ENCODE results near the gene ELF2.
"Not testable (repeated sequence)": the region's sequence is repeated elsewhere in the genome, so short reads cannot be mapped to it uniquely, and the experiment has no call there.

Gene ELF2

DNA sequence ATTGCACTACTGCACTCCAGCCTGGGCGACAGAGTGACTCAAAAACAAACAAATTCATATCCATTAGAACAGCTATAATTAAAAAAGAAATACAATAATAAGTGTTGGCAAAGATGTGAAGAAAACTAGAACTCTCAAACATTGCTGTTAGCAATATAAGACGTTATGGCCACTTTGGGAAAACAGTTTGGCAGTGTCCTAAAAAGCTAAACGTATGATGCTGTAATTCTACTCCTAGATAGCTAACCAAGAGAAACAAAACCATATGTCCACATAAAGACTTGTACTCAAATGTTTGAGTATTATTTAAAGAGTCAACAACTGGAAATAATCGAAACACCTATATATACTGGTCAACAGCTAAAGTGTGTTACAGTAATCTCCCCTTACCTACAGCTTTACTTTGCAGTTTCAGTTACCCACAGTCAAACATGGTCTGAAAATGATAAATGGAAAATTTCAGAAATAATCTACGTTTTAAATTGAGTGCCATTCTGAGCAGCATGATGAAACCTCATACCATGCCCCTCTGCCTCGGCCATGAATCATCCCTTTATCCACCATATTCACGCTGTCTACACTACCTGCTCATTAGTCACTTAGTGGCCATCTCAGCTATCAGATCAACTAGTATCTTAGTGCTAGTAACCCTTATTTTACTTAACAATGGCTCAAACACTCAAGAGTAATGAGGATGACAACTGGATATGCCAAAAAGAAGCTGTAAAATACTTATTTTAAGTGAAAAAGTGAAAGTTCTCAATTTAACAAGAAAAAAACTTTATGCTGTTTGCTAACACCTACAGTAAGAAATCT lies 4.9 kb downstream of the ELF2 start:
- DNase-seq (ENCODE audit: low read depth) = no peak
- in situ Hi-C loops (cut with HindIII; ENCODE audit: low sequenced_read_pairs) = no loop called here
- no peak overlapping the region for H3K4me3 ChIP-seq (ENCODE audit: low read depth, low read length)
- TF ChIP-seq, protein P1, sequence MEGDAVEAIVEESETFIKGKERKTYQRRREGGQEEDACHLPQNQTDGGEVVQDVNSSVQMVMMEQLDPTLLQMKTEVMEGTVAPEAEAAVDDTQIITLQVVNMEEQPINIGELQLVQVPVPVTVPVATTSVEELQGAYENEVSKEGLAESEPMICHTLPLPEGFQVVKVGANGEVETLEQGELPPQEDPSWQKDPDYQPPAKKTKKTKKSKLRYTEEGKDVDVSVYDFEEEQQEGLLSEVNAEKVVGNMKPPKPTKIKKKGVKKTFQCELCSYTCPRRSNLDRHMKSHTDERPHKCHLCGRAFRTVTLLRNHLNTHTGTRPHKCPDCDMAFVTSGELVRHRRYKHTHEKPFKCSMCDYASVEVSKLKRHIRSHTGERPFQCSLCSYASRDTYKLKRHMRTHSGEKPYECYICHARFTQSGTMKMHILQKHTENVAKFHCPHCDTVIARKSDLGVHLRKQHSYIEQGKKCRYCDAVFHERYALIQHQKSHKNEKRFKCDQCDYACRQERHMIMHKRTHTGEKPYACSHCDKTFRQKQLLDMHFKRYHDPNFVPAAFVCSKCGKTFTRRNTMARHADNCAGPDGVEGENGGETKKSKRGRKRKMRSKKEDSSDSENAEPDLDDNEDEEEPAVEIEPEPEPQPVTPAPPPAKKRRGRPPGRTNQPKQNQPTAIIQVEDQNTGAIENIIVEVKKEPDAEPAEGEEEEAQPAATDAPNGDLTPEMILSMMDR (IDR thresholded peaks at IDR 0.05; ENCODE audit: low read depth, low read length, missing control alignments) = no peak

DNA sequence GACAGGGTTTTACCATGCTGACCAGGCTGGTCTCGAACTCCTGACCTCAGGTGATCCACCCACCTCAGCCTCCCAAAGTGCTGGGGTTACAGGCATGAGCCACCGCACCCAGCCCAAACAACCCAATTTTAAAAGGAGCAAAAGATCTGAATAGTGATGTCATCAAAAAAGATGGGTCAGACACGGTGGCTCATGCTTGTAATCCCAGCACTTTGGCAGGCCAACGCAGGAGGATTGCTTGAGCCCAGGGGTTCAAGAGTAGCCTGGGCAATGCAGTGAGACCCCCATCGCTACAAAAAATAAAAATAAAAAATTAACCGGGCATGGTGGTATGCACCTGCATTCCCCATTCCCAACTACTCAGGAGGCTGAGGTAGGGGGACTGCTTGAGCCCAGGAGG lies 6.1 kb downstream of the ELF2 start:
- in situ Hi-C loops (cut with HindIII; ENCODE audit: low sequenced_read_pairs) = no loop called here
- no peak for DNase-seq (ENCODE audit: low read depth)
- no peak overlapping the region for H3K4me3 ChIP-seq (ENCODE audit: low read depth, low read length)
- TF ChIP-seq, protein P1 (IDR thresholded peaks at IDR 0.05; ENCODE audit: low read depth, low read length, missing control alignments) = no peak

DNA sequence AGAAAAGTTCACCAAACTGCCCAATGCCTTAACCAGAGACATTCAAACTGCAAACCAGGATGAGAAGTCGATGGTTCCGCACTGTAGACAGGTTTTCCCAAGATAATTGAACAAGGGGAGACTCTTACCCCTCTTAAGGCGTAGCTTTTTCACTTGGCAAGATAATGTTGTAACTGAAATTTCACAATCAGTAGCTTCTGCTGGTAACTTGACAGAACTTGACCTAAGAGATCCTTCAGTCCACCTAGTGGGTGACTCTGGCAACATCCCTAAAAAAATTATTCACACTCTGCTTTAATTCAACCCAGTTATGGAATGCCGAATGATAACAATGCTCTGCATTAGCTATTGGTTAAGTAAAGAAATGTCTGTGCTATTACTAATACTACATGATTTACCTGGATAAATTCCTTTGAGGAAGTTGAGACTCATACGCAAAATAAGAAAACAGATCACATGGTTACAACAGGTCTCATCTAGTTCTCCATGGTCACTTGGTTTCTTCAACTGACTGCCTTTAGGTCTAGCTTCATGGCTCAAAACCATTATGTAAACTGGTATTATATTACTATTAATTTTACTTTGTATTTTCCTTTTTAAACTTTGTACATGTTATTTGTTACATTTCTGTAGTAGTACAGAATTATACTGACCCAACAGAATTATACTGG lies 9.1 kb downstream of the ELF2 start:
- in situ Hi-C loops (cut with HindIII; ENCODE audit: low sequenced_read_pairs) = no loop called here
- DNase-seq (ENCODE audit: low read depth) = no peak
- TF ChIP-seq, protein P1 (IDR thresholded peaks at IDR 0.05; ENCODE audit: low read depth, low read length, missing control alignments) = peak; percentile 52
- no peak overlapping the region for H3K4me3 ChIP-seq (ENCODE audit: low read depth, low read length)

DNA sequence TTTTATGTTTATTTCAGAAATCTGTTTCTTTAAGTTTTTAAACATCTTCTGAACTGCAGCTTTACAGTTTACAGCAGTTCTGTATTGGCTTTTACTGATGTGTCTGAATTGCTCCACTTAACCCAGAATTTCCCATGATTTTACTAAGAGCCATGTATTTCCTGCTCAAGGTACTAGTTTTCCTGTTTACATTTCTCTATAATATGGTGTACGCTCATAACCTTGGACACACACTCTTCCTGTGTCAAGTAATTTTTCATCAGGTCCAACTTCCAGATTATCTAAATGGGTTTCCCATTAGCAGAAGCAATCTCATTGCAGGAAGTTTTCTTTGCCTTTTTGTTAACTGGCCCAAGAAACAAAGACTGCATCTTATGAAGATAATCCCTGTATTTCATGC lies 12.3 kb downstream of the ELF2 start:
- no peak overlapping the region for H3K4me3 ChIP-seq (ENCODE audit: low read depth, low read length)
- TF ChIP-seq, protein P1 (IDR thresholded peaks at IDR 0.05; ENCODE audit: low read depth, low read length, missing control alignments) = no peak
- in situ Hi-C loops (cut with HindIII; ENCODE audit: low sequenced_read_pairs) = no loop called here
- DNase-seq (ENCODE audit: low read depth) = no peak

DNA sequence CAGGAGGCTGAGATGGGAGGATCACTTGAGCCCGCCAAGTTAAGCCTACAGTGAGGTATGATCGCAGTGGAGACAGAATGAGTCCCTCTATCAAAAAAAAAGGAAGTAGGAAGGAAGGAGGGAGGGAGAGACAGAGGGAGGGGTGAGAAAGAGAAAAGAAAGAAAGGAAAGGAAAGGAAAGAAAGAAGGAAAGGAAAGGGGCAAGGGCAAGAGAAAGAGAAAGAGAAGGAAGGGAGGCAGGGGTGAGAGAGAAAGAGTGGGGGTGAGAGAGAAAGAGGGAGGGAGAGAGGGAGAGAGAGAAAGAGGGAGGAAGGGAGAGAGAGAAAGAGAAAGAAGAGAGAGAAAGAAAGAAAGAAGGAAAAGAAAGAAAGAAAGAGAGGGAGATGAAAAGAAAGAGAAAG lies 13.2 kb downstream of the ELF2 start:
- TF ChIP-seq, protein P1 (IDR thresholded peaks at IDR 0.05; ENCODE audit: low read depth, low read length, missing control alignments) = no peak
- in situ Hi-C loops (cut with HindIII; ENCODE audit: low sequenced_read_pairs) = no loop called here
- no peak for DNase-seq (ENCODE audit: low read depth)
- no peak overlapping the region for H3K4me3 ChIP-seq (ENCODE audit: low read depth, low read length)

DNA sequence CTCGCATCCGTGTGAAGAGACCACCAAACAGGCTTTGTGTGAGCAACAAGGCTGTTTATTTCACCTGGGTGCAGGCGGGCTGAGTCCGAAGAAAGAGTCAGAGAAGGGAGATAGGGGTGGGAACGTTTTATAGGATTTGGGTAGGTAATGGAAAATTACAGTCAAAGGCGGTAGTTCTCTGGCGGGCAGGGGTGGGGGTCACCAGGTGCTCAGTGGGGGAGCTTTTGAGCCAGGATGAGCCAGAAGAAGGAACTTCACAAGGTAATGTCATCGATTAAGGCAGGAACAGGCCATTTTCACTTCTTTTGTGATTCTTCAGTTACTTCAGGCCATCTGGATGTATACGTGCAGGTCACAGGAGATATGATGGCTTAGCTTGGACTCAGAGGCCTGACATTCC lies 19.0 kb downstream of the ELF2 start:
- DNase-seq (ENCODE audit: low read depth); H3K4me3 ChIP-seq (ENCODE audit: low read depth, low read length); in situ Hi-C loops (cut with HindIII; ENCODE audit: low sequenced_read_pairs): not testable (repeated sequence)

DNA sequence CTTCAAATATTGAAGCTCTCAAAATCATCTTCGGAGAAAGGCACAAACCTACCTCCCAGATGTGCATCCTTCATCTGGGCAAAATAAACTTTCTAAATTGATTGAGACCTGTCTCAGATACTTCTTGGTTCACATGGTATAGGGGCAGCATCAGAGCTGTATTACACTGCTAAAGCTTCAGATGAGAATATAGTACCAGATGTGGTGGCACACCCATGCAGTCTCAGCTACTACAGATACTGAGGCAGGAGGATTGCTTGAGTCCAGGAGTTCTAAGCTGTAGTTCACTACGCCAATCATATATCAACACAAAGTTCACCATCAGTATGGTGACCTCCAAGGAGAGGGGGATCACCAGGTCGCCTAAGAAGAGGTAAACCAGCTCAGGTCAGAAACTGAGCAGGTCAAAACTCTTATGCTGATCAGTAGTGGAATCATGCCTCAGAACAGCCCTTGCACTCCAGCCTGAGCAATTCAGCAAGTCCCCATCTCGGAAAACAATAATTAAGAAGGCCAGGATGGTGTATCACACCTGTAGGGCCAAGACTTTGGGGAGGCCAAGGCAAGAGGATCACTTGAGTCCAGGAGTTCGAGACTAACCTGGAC lies 22.0 kb downstream of the ELF2 start:
- TF ChIP-seq, protein P1 (IDR thresholded peaks at IDR 0.05; ENCODE audit: low read depth, low read length, missing control alignments) = no peak
- DNase-seq (ENCODE audit: low read depth) = no peak
- no peak overlapping the region for H3K4me3 ChIP-seq (ENCODE audit: low read depth, low read length)
- in situ Hi-C loops (cut with HindIII; ENCODE audit: low sequenced_read_pairs) = no loop called here
